AG04449 (cell line): ENCODE data around the gene ERV3-1.

Experiments used
- CTCF ChIA-PET: fragments of 350-600 bp; formaldehyde crosslinking; extraction: SDS; loops from one replicate; lab custom pipeline; 2021; ENCODE audit warnings: antibody characterized with exemption; lab: Yijun Ruan, JAX
- POLR2A ChIA-PET: fragments of 400-600, 350-600 bp; formaldehyde crosslinking; extraction: SDS; loops from one replicate; lab custom pipeline; 2020; ENCODE audit warnings: antibody characterized with exemption, inconsistent platforms; lab: Yijun Ruan, JAX
- DNase-seq: peaks from one replicate; pipeline ENCODE4 v3.0.0-alpha.2; 2010; ENCODE audit warnings: low read depth, low spot score
- H3K4me3 ChIP-seq: 2 replicates; pipeline ENCODE4 v1.5.1; 2011; ENCODE audit warnings: low read depth, mild to moderate bottlenecking, control low read depth, low read length
- TF ChIP-seq, protein P1 (sequence below): IDR thresholded peaks from one replicate; pipeline ENCODE4 v1.5.1; 2011; ENCODE audit warnings: mild to moderate bottlenecking, moderate library complexity, low read length, control low read depth, inconsistent platforms; ENCODE audit not compliant: insufficient read depth; ENCODE audit errors: missing control alignments

ERV3-1 gene

DNA sequence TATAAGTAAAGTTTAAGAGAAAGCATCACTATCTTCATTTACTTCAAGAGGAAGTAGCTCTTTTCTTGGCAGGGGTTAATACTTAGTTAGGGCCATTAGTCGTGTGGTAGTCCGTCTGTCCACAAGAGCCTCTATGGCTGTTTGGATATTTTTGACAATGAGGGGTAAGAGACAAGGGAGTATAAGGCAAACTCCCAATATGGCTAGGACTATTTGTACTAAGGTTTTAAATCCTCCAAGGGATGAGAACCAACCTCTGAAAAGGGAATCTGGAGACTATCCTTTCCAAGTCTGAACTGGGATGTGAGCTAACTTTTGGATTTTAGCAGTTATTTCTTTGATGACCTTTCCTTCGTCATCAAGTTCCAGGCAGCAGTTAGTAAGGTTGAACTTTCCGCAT is 15.6 kb downstream of the ERV3-1 start, which contains the start of gene ZNF117:
Gene ZNF117 (minus strand): TSS at position 101 of the 400 bp plus-strand sequence.
- POLR2A ChIA-PET, result no interaction called here
- TF ChIP-seq, protein P1, sequence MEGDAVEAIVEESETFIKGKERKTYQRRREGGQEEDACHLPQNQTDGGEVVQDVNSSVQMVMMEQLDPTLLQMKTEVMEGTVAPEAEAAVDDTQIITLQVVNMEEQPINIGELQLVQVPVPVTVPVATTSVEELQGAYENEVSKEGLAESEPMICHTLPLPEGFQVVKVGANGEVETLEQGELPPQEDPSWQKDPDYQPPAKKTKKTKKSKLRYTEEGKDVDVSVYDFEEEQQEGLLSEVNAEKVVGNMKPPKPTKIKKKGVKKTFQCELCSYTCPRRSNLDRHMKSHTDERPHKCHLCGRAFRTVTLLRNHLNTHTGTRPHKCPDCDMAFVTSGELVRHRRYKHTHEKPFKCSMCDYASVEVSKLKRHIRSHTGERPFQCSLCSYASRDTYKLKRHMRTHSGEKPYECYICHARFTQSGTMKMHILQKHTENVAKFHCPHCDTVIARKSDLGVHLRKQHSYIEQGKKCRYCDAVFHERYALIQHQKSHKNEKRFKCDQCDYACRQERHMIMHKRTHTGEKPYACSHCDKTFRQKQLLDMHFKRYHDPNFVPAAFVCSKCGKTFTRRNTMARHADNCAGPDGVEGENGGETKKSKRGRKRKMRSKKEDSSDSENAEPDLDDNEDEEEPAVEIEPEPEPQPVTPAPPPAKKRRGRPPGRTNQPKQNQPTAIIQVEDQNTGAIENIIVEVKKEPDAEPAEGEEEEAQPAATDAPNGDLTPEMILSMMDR, result no peak
- CTCF ChIA-PET, result no interaction called here

DNA sequence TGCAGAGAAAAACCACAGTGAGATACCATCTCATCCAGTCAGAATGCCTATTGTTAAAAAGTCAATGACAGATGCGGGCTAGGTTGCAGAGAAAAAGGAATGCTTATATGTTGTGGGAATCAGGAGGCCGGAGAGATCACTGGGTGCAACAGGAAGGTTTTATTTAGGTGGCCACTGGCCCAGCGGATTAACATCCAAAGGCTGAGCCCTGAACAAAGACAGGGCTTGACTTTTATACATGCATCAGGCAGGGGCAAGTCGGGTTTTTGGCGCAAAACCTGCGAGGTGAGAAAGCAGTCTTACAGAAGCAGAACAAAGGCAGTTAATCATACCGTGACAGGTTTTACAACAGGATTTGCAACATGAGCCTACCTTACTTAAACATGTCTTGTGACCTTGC is 16.3 kb downstream of the ERV3-1 start:
- ChIA-PET CTCF (no interaction called here), POLR2A (no interaction called here)
- TF ChIP-seq, protein P1, result no peak
- no peak overlapping the region for H3K4me3 ChIP-seq
- no peak for DNase-seq

More for the DNA sequence above, 15.6 kb downstream of the ERV3-1 start, which contains the start of gene ZNF117:
- DNase-seq, result no peak
- H3K4me3 ChIP-seq, result no peak within 1 kb of the TSS

DNA sequence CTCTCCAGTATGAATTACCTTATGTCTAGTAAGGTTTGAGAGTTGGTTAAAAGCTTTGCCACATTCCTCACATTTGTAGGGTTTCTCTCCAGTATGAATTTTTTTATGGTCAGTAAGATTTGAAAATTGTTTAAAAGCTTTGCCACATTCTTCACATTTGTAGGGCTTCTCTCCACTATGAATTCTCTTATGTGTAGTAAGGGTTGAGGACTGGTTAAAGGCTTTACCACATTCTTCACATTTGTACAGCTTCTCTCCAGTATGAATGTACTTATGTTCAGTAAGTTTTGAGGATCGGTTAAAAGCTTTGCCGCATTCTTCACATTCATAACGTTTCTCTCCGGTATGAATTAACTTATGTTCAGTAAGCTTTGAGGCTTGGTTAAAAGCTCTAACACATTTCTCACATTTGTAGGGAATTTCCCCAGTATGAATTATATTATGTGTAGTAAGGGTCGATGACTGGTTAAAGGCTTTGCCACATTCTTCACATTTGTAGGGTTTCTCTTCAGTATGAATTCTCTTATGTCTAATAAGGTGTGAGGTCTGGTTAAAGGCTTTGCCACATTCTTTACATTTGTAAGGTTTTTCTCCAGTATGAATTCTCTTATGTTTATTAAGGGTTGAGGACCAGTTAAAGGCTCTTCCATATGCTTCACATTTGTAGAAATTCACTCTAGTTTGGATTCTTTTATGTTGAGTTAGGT is 27.8 kb downstream of the ERV3-1 start:
- no peak overlapping the region for H3K4me3 ChIP-seq
- ChIA-PET CTCF (interaction anchor here (0.9 kb wide), 1 partner anchor 28 kb away, joined by 3 read pairs; no protein-coding TSS in a partner anchor), POLR2A (no interaction called here)
- DNase-seq, result no peak
- TF ChIP-seq, protein P1, result no peak

DNA sequence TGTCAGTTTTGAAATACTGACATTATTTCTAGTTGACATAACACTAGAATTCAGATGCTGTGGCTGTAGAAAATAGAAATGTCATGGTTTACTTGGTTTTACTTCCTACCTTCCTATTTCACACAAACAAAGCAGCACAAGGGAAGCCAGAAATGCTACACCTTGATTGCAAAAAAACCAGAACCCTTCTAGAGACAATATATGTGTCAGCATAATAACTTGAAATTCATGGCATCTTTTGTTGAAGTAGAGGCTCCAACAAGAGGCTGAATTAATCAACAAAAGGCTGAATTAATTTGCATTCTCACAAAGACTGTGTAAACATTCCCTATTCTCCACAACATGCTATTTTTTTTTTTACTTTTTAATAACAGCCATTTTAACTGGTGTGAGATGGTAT is 40.9 kb downstream of the ERV3-1 start:
- no peak for DNase-seq
- TF ChIP-seq, protein P1, result no peak
- ChIA-PET CTCF (interaction anchor here (1.0 kb wide), 1 partner anchor 13 kb away, joined by 3 read pairs; no protein-coding TSS in a partner anchor), POLR2A (no interaction called here)
- no peak overlapping the region for H3K4me3 ChIP-seq

DNA sequence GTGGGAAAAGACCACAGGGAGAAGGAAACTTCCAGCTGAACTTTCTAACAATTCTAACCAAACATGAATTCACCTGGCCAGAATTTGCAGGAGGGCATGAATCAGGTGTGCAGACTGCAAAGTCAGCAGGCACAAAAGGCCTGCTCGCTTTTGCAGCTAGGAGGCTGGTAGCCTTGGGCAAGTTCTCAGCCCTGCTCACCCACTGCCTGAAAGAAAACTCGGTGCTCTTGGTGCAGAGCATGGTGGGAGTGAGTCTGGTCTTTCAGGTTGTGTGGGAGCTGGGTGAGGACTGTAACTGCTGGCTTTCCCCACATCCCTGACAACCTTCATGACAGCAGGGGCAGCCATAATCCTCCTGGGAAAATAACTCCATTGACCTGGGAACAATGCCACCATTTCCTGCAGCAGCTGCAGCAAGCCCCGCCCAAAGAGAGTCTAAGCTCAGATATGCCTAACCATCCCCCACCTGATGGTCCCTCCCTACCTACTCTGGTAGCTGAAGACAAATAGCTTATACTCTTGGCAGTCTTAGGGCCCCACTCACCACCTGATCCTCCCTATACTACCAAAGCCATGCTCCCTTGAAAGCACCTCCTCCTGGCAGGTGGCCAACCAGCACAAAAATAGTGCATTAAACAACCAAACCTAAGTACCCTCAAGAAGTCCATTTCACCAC is 47.3 kb downstream of the ERV3-1 start:
- ChIA-PET CTCF (no interaction called here), POLR2A (no interaction called here)
- DNase-seq, result no peak
- H3K4me3 ChIP-seq, result no peak overlapping the region
- TF ChIP-seq, protein P1, result no peak
